NB4 (cell line): ENCODE measurements around the gene ANAPC10.

Experiments
- MYC ChIP-seq: IDR thresholded peaks from 2 replicates; pipeline ENCODE4 v1.6.1; 2011; ENCODE audit warnings: low read depth, low read length
- POLR2A ChIP-seq: IDR thresholded peaks from 2 replicates; pipeline ENCODE4 v1.6.1; 2011; ENCODE audit warnings: mild to moderate bottlenecking; ENCODE audit not compliant: insufficient read length; ENCODE audit errors: extremely low read depth
- TF ChIP-seq, protein P1 (sequence below): IDR thresholded peaks from one replicate; pipeline ENCODE4 v1.5.1; 2012; ENCODE audit warnings: low read depth, low read length

DNA sequence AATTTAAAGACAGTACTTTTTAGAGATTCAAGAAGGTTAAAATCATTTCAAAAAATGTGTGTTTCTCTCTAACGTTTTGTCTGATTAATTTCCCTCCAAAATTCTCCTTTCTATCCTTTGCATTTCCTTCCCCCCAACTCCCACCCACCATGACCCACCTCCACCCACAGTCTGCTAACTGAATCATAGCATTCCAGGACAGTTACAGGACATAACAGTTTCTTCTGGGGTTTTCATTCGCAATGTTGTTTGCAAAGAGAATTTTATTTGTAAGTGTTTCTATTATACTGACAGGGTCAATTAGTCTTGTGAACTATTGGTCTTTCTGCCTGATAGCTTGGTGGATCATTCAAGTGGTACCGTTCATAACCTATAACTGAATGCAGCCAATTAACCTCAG, 53.7 kb downstream of the ANAPC10 start:
- TF ChIP-seq, protein P1, sequence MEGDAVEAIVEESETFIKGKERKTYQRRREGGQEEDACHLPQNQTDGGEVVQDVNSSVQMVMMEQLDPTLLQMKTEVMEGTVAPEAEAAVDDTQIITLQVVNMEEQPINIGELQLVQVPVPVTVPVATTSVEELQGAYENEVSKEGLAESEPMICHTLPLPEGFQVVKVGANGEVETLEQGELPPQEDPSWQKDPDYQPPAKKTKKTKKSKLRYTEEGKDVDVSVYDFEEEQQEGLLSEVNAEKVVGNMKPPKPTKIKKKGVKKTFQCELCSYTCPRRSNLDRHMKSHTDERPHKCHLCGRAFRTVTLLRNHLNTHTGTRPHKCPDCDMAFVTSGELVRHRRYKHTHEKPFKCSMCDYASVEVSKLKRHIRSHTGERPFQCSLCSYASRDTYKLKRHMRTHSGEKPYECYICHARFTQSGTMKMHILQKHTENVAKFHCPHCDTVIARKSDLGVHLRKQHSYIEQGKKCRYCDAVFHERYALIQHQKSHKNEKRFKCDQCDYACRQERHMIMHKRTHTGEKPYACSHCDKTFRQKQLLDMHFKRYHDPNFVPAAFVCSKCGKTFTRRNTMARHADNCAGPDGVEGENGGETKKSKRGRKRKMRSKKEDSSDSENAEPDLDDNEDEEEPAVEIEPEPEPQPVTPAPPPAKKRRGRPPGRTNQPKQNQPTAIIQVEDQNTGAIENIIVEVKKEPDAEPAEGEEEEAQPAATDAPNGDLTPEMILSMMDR: no peak
- no peak for TF ChIP-seq MYC
- no peak for TF ChIP-seq POLR2A
